ENCODE measurements around the gene TTLL4.
"Not testable (repeated sequence)": the region's sequence is repeated elsewhere in the genome, so short reads cannot be mapped to it uniquely, and the experiment has no call there.

Gene TTLL4

DNA sequence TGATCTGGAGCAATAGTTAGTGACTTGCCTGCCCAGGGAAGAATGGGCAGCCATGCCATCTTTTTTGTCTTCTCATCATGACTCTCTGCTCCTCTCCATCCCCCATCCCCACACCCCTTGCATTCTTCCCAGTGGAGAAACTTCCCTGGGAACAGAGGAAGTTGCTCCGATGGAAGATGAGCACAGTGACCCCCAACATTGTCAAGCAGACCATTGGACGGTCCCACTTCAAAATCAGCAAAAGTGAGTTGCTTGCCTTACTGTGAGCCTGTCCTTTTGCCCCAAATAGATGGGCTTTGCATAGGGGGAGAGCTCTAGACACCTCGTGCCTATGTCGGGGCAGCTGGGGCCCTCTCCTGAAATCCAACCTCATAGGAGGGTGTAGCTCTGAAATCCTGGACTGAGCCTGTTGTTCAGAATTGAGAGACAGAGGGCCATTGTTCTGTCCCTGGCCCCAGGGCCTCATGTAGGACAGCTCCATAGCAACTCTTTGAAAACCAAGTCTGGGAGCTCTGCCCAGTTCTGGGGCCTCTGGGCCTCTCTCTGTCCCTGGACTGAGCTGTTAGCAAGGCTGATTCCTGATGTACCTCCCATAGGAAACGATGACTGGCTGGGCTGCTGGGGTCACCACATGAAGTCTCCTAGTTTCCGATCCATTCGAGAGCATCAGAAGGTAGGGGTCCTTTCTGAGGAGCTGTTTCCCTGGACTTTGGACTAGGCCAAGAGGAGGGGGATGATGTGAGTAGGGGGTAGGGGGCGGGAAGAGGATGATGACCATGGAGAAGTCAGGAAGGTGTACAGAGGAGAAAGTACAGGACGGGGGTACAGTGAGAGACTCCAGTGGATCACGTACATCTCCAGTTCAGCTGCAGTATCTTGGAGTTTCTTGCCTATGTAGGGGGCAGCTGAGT is 35.2 kb downstream of the TTLL4 start:
- no peak for FAIRE-seq

DNA sequence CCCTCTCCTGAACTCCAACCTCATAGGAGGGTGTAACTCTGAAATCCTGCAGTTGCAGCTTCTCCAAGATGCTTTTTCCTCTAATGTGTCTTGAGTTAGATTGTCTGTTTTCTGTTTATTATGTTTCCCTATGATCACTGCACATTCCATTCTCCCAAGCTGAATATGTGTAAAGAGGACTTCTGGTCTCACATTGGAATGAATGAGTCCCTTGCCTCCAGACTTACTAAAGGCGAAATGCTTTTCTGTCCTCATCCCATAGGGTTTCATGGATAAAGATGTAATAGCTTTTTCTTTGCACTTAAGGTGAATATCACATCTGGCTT is 35.8 kb downstream of the TTLL4 start:
- FAIRE-seq: no peak

DNA sequence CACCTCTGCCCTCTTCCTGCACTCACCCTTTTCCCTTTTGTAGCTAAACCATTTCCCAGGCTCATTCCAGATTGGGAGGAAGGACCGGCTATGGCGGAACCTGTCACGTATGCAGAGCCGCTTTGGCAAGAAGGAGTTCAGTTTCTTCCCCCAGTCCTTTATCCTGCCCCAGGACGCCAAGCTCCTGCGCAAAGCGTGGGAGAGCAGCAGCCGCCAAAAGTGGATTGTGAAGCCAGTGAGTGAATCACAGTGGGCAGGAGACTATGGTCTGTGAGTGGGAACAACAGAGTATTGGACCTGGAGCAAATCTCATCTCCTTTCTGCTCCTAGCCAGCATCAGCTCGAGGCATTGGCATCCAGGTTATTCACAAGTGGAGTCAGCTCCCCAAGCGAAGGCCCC is 36.3 kb downstream of the TTLL4 start:
- no peak for FAIRE-seq

- FAIRE-seq: no peak
Measured at GRCh38 chr2:218748741-218749441, 38.3 kb downstream of the TTLL4 start.

DNA sequence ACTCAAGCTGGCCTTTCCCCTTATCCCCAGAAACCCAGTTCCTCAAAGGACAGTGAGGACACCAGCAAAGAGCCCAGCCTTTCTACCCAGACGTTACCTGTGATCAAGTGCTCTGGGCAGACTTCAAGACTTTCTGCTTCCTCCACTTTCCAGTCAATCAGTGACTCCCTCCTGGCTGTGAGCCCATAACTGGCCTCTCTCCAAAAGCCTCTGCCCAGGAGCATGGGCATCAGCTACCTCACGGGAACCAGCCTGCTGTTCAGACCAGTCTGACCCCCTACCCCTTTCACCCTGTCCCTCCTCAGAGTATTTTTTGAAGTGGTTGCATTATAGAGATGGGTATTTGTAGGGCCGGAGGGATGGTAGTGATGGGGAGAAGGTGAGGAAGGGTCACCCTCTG is 43.6 kb downstream of the TTLL4 start:
- FAIRE-seq: no peak

- FAIRE-seq: no peak
Measured at GRCh38 chr2:218754781-218755180, 44.1 kb downstream of the TTLL4 start.

GRCh38 chr2:218755198-218755566 is 44.5 kb downstream of the TTLL4 start:
- FAIRE-seq: no peak

DNA sequence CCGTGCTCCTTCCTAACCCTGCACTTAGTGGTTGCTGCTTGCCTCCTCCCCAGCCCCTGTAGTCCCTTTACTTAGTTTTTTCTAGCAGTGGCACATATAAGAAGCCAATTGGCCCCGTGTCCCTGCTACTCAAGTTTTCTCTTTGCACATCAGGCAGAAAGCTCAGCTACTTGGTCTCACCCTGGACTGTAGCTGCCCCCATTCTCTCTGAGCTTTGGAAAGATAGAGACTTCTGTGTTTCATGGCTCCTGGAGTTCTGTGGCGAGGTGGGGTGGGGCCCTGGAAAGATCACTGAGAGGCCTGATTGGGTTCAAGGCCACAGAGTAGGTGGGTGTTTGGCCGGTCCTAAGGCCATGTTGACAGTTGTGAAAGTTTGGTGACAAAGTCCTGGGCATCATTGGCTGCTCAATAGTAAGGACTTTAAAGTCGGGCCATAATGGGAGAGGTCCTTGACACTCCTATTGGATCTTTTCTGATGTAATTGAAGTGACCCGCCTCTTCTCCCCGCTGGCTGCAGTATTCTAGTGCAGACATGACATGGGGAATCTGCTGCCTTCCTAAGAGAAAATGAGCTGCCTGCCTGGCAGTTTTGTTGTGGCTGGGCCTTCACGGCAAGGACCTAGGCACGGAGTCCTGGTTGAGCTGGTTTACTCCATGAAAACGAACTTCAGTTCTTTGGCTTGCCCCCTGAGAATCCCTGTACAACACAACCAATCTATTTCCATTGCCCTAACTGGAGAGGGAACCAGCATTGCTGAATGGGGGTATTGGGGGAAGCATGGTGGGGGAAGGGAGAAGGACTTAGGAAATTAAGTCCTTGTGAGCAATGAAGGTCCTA is 45.2 kb downstream of the TTLL4 start:
- FAIRE-seq: no peak

GRCh38 chr2:218756599-218757377 is 46.2 kb downstream of the TTLL4 start:
- no peak for FAIRE-seq

DNA sequence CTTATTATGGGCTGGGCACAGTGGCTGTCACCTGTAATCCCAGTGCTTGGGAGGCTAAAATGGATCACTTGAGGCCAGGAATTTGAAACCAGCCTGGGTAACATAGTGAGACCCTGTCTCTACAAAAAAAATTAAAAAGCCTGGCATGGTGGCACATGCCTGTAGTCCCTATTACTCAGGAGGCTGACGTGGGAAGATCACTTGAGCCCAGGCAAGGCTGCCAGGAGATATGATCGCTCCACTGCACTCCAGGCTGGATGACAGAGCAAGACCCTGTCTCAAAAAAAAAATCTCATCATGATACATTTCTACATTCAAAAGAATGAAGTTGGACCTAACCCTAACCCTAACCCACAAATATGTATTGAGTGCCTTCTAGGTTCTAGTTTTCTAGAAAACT is 51.2 kb downstream of the TTLL4 start:
- FAIRE-seq: no peak

GRCh38 chr2:218772759-218773158 is 62.1 kb downstream of the TTLL4 start:
- not testable (repeated sequence) for FAIRE-seq

GRCh38 chr2:218773881-218774280 is 63.2 kb downstream of the TTLL4 start:
- no peak for FAIRE-seq

DNA sequence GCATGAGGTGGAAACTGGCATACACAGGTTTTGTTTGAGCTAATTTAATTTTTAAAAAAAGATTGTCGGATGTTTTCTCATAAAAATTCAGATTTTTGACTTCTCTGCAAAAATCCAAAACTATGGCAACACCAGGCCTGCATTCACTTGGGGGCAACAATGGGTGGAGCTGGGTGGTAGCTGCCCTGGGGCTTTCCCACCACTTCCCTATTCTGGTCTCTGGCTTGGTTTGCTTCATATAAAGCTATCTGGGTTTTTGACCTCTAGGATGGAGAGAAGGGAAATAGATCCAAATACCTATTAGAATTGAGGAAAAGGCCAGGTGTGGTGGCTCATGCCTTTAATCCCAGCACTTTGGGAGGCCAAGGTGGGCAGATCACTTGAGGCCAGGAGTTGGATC is 65.9 kb downstream of the TTLL4 start:
- no peak for FAIRE-seq

GRCh38 chr2:218777276-218777990 is 66.8 kb downstream of the TTLL4 start:
- FAIRE-seq: no peak

- no peak for FAIRE-seq
Measured at GRCh38 chr2:218780046-218780445, 69.4 kb downstream of the TTLL4 start.

DNA sequence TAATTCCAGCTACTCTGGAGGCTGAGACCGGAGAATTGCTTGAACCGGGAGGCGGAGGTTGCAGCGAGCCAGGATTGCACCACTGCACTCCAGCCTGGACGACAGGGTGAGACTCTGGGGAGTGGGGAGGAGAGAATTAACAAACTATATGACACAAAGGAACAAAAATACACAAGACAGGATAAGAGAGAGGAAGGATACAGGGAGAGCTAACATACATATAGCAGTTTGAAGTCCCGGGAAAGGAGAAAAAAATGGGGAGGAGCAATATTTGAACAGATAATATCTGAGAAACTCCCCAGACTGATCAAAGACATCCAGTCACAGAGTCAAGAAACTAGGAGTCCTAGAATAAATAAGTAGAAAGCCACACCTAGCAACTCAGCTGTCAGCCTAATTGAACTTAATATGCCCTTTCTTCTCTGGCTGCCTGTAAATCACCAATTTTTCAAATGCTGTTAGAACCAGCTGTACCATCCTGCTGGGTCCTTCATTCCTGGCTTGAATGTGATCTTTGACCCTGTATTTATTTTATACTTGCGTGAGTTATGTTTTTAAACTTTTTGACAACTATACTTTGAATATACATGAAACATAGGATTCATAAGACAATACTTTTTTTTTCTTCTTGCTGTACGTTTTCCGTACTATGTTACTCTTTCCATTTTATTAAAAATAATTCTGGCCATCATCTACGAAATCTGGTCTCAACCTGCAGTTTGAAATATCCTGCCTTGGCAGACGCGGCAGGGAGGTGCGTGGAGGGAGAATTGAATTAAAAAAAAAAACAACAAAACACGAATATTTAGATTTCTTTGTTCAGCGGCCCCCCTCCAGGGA is 70.4 kb downstream of the TTLL4 start:
- no peak for FAIRE-seq

GRCh38 chr2:218781691-218782527 is 71.3 kb downstream of the TTLL4 start, which contains the start of gene CYP27A1:
Gene CYP27A1 (plus strand): TSS chr2:218782147. CDS start chr2:218782183, 36 bp downstream.
- FAIRE-seq: no peak

GRCh38 chr2:218782528-218782844 is 71.9 kb downstream of the TTLL4 start:
- FAIRE-seq: no peak

DNA sequence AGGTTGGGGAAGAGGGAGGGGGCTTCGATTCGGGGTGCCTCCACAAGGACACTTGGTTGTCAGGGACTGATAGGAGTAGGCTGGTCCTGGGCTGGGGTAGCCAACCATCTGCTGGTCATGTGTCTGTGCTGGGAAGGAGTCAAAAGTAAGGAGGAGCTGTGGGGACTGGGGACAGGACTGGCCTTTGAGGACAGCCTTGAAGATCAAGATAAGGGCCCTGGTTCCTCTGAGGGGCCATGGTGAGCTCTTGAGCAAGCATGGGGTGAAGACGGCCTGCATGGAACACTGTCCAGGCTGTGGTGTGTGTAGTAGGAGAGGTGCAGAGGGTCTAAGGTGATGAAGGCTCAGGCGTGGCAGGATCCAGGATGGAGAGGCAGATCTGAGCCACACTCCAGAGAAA is 73.1 kb downstream of the TTLL4 start:
- FAIRE-seq: no peak

- FAIRE-seq: no peak
Measured at GRCh38 chr2:218785103-218785502, 74.5 kb downstream of the TTLL4 start.

Measured in G401.6 (cell line).